Measurements from ENCODE around the gene NPM1. TPM values are rescaled to one million over a fixed set of nuclear protein-coding genes. Genes with fewer than 3 reads are reported as not detected.
A peak's percentile ranks its signal among the peaks of the same experiment; 100 is the strongest.
"Not testable (repeated sequence)": the region's sequence is repeated elsewhere in the genome, so short reads cannot be mapped to it uniquely, and the experiment has no call there.

Gene NPM1
- total RNA-seq, 2 experiments from 2014 or later: 993 to 1,002 TPM

DNA sequence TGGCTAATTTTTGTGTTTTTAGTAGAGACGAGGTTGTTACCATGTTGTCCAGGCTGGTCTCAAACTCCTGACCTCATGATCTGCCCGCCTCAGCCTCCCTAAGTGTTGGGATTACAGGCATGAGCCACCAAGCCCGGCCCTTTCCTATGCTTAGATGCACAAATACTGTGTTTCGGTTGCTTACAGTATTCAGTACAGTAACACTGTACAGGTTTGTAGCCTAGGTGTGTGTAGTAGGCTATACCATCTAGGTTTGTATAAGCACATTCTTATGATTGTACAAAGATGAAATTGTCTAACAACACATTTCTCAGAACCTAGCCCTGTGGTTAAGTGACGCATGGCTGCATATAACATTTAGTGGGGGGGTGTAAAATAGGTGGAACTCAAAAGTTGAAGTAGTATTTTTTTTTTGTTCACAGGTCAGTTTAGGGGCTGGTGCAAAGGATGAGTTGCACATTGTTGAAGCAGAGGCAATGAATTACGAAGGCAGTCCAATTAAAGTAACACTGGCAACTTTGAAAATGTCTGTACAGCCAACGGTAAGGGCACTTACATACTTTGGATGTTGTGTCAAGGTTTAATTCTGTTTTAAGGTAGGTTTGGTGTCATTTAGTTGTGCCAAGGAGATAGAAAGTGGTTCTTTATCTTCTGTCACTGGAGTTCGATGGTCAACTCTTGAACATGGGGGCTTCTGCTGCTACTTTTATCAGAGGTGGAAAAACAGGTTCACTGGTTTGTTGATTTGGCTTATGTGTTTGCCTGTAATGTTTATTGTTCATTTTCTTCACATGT is 3.4 kb downstream of the NPM1 start:
- H3K27ac Mint-ChIP-seq: peak overlapping the region; percentile 99
- no peak for ATAC-seq (ENCODE audit: low read depth)
- peaks cover 52% of the 10 kb centered on the region for H3K36me3 Mint-ChIP-seq
- H3K4me3 Mint-ChIP-seq: peak overlapping the region; percentile 96
- H3K4me1 Mint-ChIP-seq: peaks cover 52% of the 10 kb centered on the region
- H3K27me3 Mint-ChIP-seq: no peaks in the 10 kb centered on the region
- POLR2A ChIA-PET: no interaction called here
- no peaks in the 10 kb centered on the region for H3K9me3 Mint-ChIP-seq
- DNase-seq: no peak

DNA sequence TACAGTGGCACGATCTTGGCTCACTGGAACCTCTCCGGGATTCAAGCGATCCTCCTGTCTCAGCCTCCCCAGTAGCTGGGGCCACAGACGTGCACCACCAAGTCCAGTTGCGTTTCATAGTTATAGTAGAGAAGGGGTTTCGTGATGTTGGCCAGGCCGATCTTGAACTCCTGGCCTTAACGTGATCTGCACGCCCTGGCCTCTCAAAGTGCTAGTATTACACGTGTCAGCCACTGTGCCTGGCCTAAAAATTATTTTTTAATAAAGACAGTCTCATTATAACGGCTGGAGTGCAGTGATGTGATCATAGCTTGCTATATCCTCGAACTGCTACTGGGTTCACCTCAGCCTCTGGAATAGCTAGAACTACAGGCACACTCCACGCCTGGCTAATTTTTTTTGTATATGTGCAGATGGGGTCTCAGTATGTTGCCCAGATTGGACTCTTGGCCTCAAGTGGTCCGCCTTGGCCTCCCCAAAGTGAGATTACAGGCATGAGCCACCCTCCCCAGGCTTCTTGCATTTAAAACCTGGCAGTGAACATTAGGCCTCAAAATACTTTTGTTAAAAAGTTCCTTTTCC is 4.4 kb downstream of the NPM1 start:
- ATAC-seq (ENCODE audit: low read depth) (no peak), DNase-seq (no peak)
- POLR2A ChIA-PET: interaction anchor here (0.7 kb wide), 2 partner anchors 13 to 85 kb away, joined by 3 to 4 read pairs; no protein-coding TSS in a partner anchor
- Mint-ChIP-seq H3K4me3 (no peak overlapping the region), H3K36me3 (peaks cover 59% of the 10 kb centered on the region), H3K4me1 (peaks cover 57% of the 10 kb centered on the region), H3K9me3 (no peaks in the 10 kb centered on the region), H3K27me3 (no peaks in the 10 kb centered on the region), H3K27ac (no peak overlapping the region)

DNA sequence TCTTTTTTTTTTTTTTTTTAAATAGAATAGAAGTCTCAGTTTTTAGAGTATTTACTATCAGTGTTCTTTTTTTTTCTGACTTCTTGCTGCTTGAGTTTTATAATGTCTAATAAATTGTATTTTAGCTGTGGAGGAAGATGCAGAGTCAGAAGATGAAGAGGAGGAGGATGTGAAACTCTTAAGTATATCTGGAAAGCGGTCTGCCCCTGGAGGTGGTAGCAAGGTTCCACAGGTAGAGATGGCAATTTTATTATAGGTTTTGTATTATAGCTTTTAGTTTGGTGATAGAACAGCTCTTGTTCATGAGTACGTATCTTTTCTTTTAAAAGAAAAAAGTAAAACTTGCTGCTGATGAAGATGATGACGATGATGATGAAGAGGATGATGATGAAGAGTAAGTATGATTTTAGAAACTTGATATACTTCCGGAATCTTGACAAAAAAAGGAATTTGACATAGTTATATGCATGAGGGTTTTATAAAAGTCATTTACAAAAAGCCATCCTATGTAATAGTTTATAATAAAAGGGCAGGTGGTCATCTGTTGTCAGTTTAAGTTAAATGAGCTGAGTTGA is 5.0 kb downstream of the NPM1 start:
- DNase-seq (no peak), ATAC-seq (ENCODE audit: low read depth) (no peak)
- peaks cover 59% of the 10 kb centered on the region for H3K4me1 Mint-ChIP-seq
- peak overlapping the region; percentile 30 for H3K27ac Mint-ChIP-seq
- POLR2A ChIA-PET: interaction anchor here (0.7 kb wide), 1 partner anchor 86 kb away, joined by 3 read pairs; no protein-coding TSS in a partner anchor
- peaks cover 61% of the 10 kb centered on the region for H3K36me3 Mint-ChIP-seq
- H3K27me3 Mint-ChIP-seq: no peaks in the 10 kb centered on the region
- no peaks in the 10 kb centered on the region for H3K9me3 Mint-ChIP-seq
- no peak overlapping the region for H3K4me3 Mint-ChIP-seq

DNA sequence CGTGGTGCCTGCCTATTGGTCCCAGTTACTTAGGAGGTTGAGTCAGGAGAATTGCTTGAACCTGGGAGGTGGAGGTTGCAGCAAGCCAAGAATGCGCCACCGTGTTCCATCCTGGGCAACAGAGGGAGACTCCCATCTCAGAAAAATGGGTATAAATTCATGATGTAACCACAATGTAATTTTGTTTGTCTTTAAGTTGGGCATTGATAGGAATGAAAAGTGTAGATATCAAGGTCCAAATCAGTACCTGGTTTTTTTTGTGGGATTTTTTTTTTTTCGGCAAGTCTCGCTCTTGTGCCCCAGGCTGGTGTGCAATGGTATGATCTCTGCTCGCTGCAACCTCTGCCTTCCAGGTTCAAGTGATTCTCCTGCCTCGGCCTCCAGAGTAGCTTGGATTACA is 7.4 kb downstream of the NPM1 start:
- H3K9me3 Mint-ChIP-seq: no peaks in the 10 kb centered on the region
- no peak overlapping the region for H3K4me3 Mint-ChIP-seq
- peaks cover 56% of the 10 kb centered on the region for H3K36me3 Mint-ChIP-seq
- DNase-seq (no peak), ATAC-seq (ENCODE audit: low read depth) (no peak)
- POLR2A ChIA-PET: no interaction called here
- no peaks in the 10 kb centered on the region for H3K27me3 Mint-ChIP-seq
- no peak overlapping the region for H3K27ac Mint-ChIP-seq
- H3K4me1 Mint-ChIP-seq: peaks cover 53% of the 10 kb centered on the region

DNA sequence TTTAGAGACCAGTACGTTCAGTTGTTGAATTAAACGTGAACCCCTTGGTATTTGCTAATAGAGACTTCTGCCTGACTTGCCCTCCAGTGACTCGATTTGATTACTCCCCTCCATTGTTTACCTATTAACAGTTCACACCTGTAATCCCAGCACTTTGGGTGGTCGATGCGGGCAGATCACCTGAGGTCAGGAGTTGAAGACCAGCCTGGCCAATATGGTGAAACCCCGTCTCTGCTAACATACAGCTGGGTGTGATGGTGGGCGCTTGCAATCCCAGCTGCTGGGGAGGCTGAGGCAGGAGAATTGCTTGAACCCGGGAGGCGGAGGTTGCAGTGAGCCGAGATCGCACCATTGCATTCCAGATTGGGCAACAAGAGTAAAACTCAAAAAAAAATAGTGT is 8.9 kb downstream of the NPM1 start:
- POLR2A ChIA-PET; H3K4me3 Mint-ChIP-seq; DNase-seq; ATAC-seq (ENCODE audit: low read depth); H3K27me3 Mint-ChIP-seq; H3K27ac Mint-ChIP-seq; H3K9me3 Mint-ChIP-seq: not testable (repeated sequence)
- Mint-ChIP-seq H3K4me1 (peaks cover 46% of the 10 kb centered on the region), H3K36me3 (peaks cover 55% of the 10 kb centered on the region)

DNA sequence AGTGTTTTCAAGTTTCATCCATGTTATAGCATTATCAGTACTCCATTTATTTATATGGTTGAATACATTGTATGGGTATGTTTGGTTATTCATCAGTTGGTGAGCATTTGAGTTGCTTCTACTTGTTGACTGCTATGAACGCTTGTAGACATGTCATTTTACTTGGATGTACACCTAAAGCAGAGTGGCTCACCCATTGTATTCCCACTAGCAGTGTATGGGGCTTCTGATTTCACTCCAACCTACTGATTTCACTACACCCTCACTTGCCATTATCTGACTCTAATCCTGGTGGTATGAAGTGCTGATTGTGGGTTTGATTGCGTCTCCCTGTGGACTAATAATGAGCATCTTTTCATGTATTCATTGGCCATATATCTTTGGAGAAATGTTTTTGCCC is 9.5 kb downstream of the NPM1 start:
- peaks cover 43% of the 10 kb centered on the region for H3K4me1 Mint-ChIP-seq
- no peak overlapping the region for H3K27ac Mint-ChIP-seq
- POLR2A ChIA-PET: no interaction called here
- ATAC-seq (ENCODE audit: low read depth) (no peak), DNase-seq (no peak)
- H3K27me3 Mint-ChIP-seq: no peaks in the 10 kb centered on the region
- H3K36me3 Mint-ChIP-seq: peaks cover 58% of the 10 kb centered on the region
- no peak overlapping the region for H3K4me3 Mint-ChIP-seq
- no peaks in the 10 kb centered on the region for H3K9me3 Mint-ChIP-seq

DNA sequence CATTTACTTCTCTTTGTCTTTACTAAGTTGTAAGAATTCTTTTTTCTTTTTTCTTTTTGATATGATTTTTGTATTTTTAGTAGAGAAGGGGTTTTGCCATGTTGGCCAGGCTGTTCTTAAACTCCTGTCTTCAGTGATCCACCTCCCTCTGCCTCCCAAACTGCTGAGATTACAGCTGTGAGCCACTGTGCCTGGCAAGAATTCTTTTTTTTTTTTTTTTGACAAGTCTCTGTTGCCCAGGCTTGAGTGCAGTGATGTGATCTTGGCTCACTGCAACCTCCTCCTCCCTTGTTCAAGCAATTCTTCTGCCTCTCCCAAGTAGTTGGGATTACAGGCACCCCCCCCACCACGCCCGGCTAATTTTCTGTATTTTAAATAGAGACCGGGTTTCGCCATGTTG is 9.9 kb downstream of the NPM1 start:
- Mint-ChIP-seq H3K36me3 (peaks cover 57% of the 10 kb centered on the region), H3K9me3 (no peaks in the 10 kb centered on the region), H3K27me3 (no peaks in the 10 kb centered on the region), H3K4me1 (peaks cover 41% of the 10 kb centered on the region), H3K27ac (no peak overlapping the region), H3K4me3 (no peak overlapping the region)
- ATAC-seq (ENCODE audit: low read depth): no peak
- POLR2A ChIA-PET: no interaction called here
- DNase-seq: no peak

DNA sequence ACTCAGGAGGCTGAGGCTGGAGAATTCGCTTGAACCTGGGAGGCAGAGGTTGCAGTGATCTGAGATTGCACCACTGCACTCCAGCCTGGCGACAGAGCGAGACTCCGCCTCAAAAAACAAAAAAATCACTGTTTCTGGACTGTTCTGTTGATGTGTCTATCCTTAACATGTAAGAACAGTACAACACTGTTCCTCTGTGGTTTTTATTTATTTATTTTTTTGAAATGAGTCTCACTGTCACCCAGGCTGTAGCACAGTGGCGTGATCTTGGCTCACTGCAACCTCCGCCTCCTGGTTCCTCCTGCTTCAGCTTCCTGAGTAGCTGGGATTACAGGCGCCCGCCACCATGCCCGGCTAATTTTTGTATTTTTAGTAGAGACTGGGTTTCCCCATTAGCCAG is 11.0 kb downstream of the NPM1 start:
- not testable (repeated sequence) for H3K9me3 Mint-ChIP-seq, H3K27ac Mint-ChIP-seq
- peaks cover 50% of the 10 kb centered on the region for H3K36me3 Mint-ChIP-seq

DNA sequence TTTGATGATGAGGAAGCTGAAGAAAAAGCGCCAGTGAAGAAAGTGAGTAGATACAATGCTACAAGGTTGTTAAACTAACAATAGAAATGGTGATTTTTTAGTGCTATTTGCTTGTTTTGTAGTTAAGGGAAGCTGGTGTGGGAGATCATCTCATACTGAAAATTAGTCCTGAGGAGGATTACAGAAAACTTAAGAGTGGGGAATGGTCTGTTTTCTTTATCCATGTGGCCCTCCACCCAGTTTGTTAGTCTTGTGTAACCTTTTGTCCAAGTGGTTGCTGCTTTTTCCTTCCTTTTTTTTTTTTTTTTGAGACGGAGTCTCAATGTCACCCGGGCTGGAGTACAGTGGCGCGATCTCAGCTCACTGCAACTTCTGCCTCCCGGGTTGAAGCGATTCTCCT is 12.5 kb downstream of the NPM1 start:
- no peaks in the 10 kb centered on the region for H3K9me3 Mint-ChIP-seq
- DNase-seq: no peak
- H3K4me1 Mint-ChIP-seq: peaks cover 31% of the 10 kb centered on the region
- peak overlapping the region; percentile 12 for H3K27ac Mint-ChIP-seq
- no peaks in the 10 kb centered on the region for H3K27me3 Mint-ChIP-seq
- no peak overlapping the region for H3K4me3 Mint-ChIP-seq
- POLR2A ChIA-PET: interaction anchor here (1.2 kb wide), 1 partner anchor 15 kb away, joined by 3 read pairs; no protein-coding TSS in a partner anchor
- ATAC-seq (ENCODE audit: low read depth): no peak
- H3K36me3 Mint-ChIP-seq: peaks cover 48% of the 10 kb centered on the region

More for the DNA sequence above, 11.0 kb downstream of the NPM1 start:
- POLR2A ChIA-PET; ATAC-seq (ENCODE audit: low read depth); DNase-seq; H3K27me3 Mint-ChIP-seq; H3K4me3 Mint-ChIP-seq: not testable (repeated sequence)
- peaks cover 32% of the 10 kb centered on the region for H3K4me1 Mint-ChIP-seq

DNA sequence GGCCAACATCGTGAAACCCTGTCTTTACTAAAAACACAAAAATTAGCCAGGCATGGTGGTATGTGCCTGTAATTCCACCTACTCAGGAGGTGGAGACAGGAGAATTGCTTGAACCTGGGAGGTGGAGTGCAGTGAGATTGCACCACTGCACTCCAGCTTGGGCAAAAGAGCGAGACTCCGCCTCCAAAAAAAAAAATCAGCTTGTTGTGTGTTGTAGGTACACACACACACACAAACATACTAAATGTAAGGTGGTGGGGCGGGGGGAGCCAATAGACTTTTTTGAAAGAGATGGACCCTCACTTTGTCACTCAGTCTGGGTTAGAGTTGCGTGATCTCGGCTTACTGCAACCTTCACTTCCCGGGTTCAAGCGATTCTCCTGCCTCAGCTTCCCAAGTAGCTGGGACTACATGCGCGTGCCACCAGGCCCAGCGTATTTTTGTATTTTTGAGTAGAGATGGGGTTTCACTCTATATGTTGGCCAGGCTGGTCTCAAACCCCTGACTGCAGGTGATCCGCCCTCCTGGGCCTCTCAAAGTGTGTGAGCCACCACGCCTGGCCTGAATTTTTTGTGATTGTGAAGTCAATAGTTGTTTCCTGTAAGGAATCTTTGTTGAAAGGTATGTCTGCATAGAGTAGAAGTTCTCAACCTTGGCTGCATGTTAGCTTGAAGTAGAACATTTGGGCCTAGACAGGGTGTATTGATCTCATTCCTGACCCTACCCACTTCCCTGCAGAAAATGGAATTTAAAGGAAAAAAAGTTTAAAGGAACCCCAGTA is 13.7 kb downstream of the NPM1 start:
- no peak overlapping the region for H3K4me3 Mint-ChIP-seq
- no peak overlapping the region for H3K27ac Mint-ChIP-seq

DNA sequence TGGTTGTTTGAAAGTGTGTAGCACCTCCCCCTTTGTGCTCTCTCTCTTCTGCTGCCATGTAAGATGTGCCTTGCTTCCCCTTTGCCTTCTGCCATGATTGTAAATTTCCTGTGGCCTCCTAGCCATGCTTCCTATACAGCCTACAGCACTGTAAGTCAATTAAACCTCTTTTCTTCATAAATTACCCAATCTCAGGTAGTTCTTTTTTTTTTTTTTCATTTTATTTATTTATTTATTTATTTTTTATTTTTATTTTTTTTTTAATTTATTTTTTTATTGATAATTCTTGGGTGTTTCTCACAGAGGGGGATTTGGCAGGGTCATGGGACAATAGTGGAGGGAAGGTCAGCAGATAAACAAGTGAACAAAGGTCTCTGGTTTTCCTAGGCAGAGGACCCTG is 15.1 kb downstream of the NPM1 start:
- H3K27me3 Mint-ChIP-seq; ATAC-seq (ENCODE audit: low read depth); DNase-seq; H3K9me3 Mint-ChIP-seq; POLR2A ChIA-PET; H3K4me3 Mint-ChIP-seq; H3K27ac Mint-ChIP-seq: not testable (repeated sequence)
- Mint-ChIP-seq H3K4me1 (peaks cover 22% of the 10 kb centered on the region), H3K36me3 (peaks cover 43% of the 10 kb centered on the region)

More for the DNA sequence above, 13.7 kb downstream of the NPM1 start:
- peaks cover 28% of the 10 kb centered on the region for H3K4me1 Mint-ChIP-seq
- no peaks in the 10 kb centered on the region for H3K9me3 Mint-ChIP-seq
- POLR2A ChIA-PET: interaction anchor here (1.0 to 1.2 kb wide), 2 partner anchors 12 to 14 kb away, joined by 3 to 4 read pairs; no protein-coding TSS in a partner anchor
- DNase-seq: no peak
- no peaks in the 10 kb centered on the region for H3K27me3 Mint-ChIP-seq
- peaks cover 42% of the 10 kb centered on the region for H3K36me3 Mint-ChIP-seq
- ATAC-seq (ENCODE audit: low read depth): no peak

DNA sequence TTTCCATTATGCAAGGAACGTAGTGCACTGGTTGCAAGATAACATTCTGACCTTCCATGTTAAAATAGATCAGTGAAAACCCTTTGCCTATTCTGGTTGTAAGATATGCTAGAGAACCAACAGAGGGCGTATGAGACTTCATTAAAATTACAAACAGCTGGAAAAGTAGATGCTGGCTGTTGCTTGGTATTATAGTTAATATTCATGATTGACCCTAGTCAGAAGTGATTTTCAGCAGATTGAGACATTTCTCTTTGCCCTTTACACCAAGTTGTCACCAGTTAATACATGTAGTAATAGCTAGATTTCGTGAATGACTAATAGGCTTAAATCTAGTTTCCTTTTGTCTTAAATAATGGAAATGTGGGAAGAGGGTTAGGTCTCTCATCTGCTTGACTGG is 18.0 kb downstream of the NPM1 start:
- H3K4me1 Mint-ChIP-seq: peaks cover 20% of the 10 kb centered on the region
- POLR2A ChIA-PET: interaction anchor here (1.5 kb wide), 1 partner anchor 19 kb away, joined by 3 read pairs; no protein-coding TSS in a partner anchor
- H3K27ac Mint-ChIP-seq: no peak overlapping the region
- peaks cover 39% of the 10 kb centered on the region for H3K36me3 Mint-ChIP-seq
- H3K4me3 Mint-ChIP-seq: no peak overlapping the region
- H3K9me3 Mint-ChIP-seq: no peaks in the 10 kb centered on the region
- H3K27me3 Mint-ChIP-seq: no peaks in the 10 kb centered on the region
- DNase-seq: no peak
- no peak for ATAC-seq (ENCODE audit: low read depth)

DNA sequence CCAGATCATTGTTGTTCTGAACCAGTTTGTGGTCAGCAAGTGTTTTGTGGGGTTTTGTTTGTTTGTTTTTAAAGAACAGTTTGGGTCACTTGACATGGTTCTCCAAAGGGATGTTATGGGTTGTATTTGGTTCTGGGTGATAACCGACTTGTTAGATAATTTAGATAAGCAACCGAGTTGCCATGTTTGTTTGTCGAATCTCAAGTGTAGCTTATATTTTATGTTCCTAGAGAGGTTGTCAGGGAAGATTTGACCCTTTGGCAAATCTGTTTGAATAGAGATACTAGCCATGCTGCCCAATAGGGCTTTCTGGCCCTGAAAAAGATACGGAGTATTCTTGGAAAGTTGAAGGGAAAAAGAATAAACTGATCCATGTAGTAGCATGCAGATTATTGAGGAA is 19.6 kb downstream of the NPM1 start:
- no peak for DNase-seq
- Mint-ChIP-seq H3K4me3 (no peak overlapping the region), H3K36me3 (peaks cover 32% of the 10 kb centered on the region), H3K27ac (peak overlapping the region; percentile 43), H3K27me3 (no peaks in the 10 kb centered on the region), H3K9me3 (no peaks in the 10 kb centered on the region), H3K4me1 (peaks cover 17% of the 10 kb centered on the region)
- POLR2A ChIA-PET: no interaction called here
- ATAC-seq (ENCODE audit: low read depth): no peak
